ENCODE results near the gene STAC2. TPM values are rescaled to one million over a fixed set of nuclear protein-coding genes. Genes with fewer than 3 reads are reported as not detected.

Gene STAC2
- total RNA-seq, 4 donors from 2014 or later: 0.85 TPM; not detected in 3

- TF ChIP-seq CTCF (IDR thresholded peaks at IDR 0.05; ENCODE audit: low read depth): no peak
These were observed 59.9 kb downstream of the STAC2 start, which contains the start of gene ARL5C for GRCh38 chr17:39165841-39166349. ARL5C (minus strand) TSS chr17:39166161; CDS start chr17:39165760, 401 bp downstream.

GRCh38 chr17:39165178-39165840, 60.4 kb downstream of the STAC2 start:
- TF ChIP-seq CTCF (IDR thresholded peaks at IDR 0.05; ENCODE audit: low read depth): no peak

GRCh38 chr17:39164675-39165143, 61.0 kb downstream of the STAC2 start:
- TF ChIP-seq CTCF (IDR thresholded peaks at IDR 0.05; ENCODE audit: low read depth): no peak

GRCh38 chr17:39161962-39162361, 63.8 kb downstream of the STAC2 start:
- no peak for TF ChIP-seq CTCF (IDR thresholded peaks at IDR 0.05; ENCODE audit: low read depth)

Other genes starting within 250 kb of the STAC2 start
- gene PLXDC1, start 74.3 kb downstream of the STAC2 start, total RNA-seq: 10 to 100 TPM in 1 of 4 donors, 1 to 10 TPM in 3; 1.7 to 13.3 (median 5.6) TPM
- gene ARL5C, start 59.8 kb downstream of the STAC2 start, total RNA-seq: not detected
- 1 to 10 TPM; 2.6 to 7.3 (median 5.8) TPM for gene CACNB1, start 28.3 kb downstream of the STAC2 start, total RNA-seq
- 1,000 to 10,000 TPM; 2,570 to 3,363 (median 3,072) TPM for gene RPL19, start 25.7 kb downstream of the STAC2 start, total RNA-seq
- 10 to 100 TPM; 20.2 to 29.8 (median 25.6) TPM for gene FBXL20, start 175.7 kb upstream of the STAC2 start, total RNA-seq
- 10 to 100 TPM; 18.8 to 35.9 (median 20.7) TPM for gene MED1, start 225.3 kb upstream of the STAC2 start, total RNA-seq
- gene CDK12, start 235.5 kb upstream of the STAC2 start, total RNA-seq: 10 to 100 TPM; 36.0 to 54.1 (median 48.5) TPM